Measurements from ENCODE around the gene USH2A. TPM values are rescaled to one million over a fixed set of nuclear protein-coding genes. Genes with fewer than 3 reads are reported as not detected.
"Not testable (repeated sequence)": the region's sequence is repeated elsewhere in the genome, so short reads cannot be mapped to it uniquely, and the experiment has no call there.

The USH2A gene
- total RNA-seq, 4 donors from 2014 or later = under 0.01 to 1.9 (median under 0.01) TPM

DNA sequence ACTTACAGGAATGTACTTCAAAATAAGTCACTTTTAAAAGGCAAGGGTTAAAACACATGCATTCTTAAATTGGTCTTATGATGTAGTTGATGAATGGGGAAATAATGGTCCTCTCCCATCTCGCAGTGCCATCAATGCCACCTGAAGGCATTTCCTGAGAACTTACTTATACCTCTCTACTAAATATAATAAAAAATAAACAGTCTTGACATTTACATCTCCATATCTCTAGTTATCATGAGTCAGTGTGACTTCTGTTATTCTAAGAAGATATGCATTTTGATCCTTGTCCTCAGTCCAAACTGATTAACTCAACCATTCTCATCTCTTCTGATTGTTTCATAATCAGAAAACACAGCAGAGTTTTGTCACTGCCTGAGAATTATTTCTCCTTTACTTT lies 253.9 kb downstream of the USH2A start:
- no peak overlapping the region for H3K4me3 ChIP-seq
- TF ChIP-seq POLR2A (IDR thresholded peaks at IDR 0.05; ENCODE audit: low read depth) = no peak
- TF ChIP-seq POLR2AphosphoS5 (IDR thresholded peaks at IDR 0.05) = no peak
- TF ChIP-seq EP300 (IDR thresholded peaks at IDR 0.05) = no peak
- TF ChIP-seq, protein P1, sequence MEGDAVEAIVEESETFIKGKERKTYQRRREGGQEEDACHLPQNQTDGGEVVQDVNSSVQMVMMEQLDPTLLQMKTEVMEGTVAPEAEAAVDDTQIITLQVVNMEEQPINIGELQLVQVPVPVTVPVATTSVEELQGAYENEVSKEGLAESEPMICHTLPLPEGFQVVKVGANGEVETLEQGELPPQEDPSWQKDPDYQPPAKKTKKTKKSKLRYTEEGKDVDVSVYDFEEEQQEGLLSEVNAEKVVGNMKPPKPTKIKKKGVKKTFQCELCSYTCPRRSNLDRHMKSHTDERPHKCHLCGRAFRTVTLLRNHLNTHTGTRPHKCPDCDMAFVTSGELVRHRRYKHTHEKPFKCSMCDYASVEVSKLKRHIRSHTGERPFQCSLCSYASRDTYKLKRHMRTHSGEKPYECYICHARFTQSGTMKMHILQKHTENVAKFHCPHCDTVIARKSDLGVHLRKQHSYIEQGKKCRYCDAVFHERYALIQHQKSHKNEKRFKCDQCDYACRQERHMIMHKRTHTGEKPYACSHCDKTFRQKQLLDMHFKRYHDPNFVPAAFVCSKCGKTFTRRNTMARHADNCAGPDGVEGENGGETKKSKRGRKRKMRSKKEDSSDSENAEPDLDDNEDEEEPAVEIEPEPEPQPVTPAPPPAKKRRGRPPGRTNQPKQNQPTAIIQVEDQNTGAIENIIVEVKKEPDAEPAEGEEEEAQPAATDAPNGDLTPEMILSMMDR (IDR thresholded peaks at IDR 0.05) = no peak
- peaks cover 0 to 8% (median 7%) of the 10 kb centered on the region in 4 donors for H3K4me1 ChIP-seq
- H3K27ac ChIP-seq (replicated peaks in 1 of 4) = no peak overlapping the region
- no peaks in the 10 kb centered on the region for H3K9me3 ChIP-seq
- intact Hi-C loops (cut with DNase I) = no loop called here
- 77% methylated on average over 1 of the region's 1 CpG for WGBS
- H3K27me3 ChIP-seq = no peaks in the 10 kb centered on the region
- DNase-seq (ENCODE audit: extremely low spot score) = no peak
- no peaks in the 10 kb centered on the region for H3K36me3 ChIP-seq

DNA sequence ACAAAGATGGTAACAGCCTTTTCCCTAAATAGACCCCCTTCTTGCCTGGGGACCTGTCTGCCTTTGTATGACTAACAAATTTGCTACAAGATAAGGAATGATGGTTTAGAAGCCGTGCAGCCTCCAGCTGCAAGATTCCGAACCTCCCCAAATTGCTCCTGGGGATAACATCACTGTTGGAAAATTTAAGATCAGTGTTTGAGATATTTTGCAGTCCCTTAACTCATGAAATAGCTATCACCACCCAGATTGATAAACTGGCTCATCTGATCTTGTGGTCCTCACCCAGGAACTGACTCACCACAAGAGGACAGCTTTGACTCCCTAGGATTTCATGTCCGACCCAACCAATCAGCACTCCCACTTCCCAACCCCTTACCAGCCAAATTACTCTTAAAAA lies 254.7 kb downstream of the USH2A start:
- 84% methylated on average over 3 of the region's 3 CpGs for WGBS

DNA sequence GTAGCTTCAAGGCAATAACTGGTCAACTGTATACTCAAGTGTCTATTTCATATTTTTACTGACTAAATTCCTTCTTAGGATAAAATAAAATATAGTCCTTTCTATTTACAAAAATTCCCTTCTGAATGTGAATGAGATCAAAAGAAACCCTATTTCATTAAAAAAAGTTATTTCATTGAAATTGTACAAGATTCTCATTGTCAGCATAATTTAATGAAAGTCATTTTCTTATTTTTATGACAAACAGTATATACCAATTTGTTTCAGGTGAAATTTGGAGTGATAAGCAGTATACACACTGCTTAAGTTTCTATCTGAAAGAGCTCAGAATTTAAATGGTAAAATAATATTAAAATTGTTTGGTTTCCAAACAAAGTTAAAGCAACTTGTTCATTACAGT lies 269.2 kb downstream of the USH2A start:
- no peaks in the 10 kb centered on the region for H3K36me3 ChIP-seq
- TF ChIP-seq, protein P1 (IDR thresholded peaks at IDR 0.05) = no peak
- no peak for TF ChIP-seq POLR2A (IDR thresholded peaks at IDR 0.05; ENCODE audit: low read depth)
- no peak for TF ChIP-seq EP300 (IDR thresholded peaks at IDR 0.05)
- no peak for TF ChIP-seq POLR2AphosphoS5 (IDR thresholded peaks at IDR 0.05)
- no peak overlapping the region for H3K4me3 ChIP-seq
- no peaks in the 10 kb centered on the region for H3K27me3 ChIP-seq
- intact Hi-C loops (cut with DNase I) = no loop called here
- DNase-seq (ENCODE audit: extremely low spot score) = no peak
- no peaks in the 10 kb centered on the region for H3K9me3 ChIP-seq
- no peak overlapping the region for H3K27ac ChIP-seq (replicated peaks in 1 of 4)
- no peaks in the 10 kb centered on the region for H3K4me1 ChIP-seq

More for the DNA sequence above, 254.7 kb downstream of the USH2A start:
- no peaks in the 10 kb centered on the region for H3K36me3 ChIP-seq
- peaks cover 0 to 7% (median 6%) of the 10 kb centered on the region in 4 donors for H3K4me1 ChIP-seq
- intact Hi-C loops (cut with DNase I) = no loop called here
- H3K27me3 ChIP-seq = no peaks in the 10 kb centered on the region
- TF ChIP-seq, protein P1 (IDR thresholded peaks at IDR 0.05) = no peak
- TF ChIP-seq POLR2A (IDR thresholded peaks at IDR 0.05; ENCODE audit: low read depth) (no peak), EP300 (IDR thresholded peaks at IDR 0.05) (no peak)
- H3K4me3 ChIP-seq = no peak overlapping the region
- no peak overlapping the region for H3K27ac ChIP-seq (replicated peaks in 1 of 4)
- no peaks in the 10 kb centered on the region for H3K9me3 ChIP-seq
- DNase-seq (ENCODE audit: extremely low spot score) = no peak

DNA sequence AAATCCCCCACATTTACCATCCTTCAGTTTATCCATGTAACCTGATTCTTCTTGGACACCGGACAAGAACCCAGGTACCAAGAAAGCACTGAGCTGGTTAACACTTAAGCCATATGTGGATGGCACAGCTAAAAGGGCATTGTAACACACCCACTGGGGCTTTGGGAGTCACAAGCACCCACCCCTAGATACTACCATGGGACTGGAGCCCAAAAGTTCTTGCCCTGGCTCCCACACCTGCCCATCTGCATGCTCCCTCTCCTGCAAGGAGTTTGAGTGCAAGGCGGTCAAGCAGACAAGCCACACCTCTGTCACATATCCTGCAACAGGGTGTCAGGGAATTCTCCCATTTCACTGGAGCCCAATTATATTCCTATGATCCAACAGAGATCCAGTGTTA lies 270.1 kb downstream of the USH2A start:
- H3K36me3 ChIP-seq = no peaks in the 10 kb centered on the region
- DNase-seq (ENCODE audit: extremely low spot score) = no peak
- no peaks in the 10 kb centered on the region for H3K27me3 ChIP-seq
- no peak overlapping the region for H3K4me3 ChIP-seq
- H3K27ac ChIP-seq (replicated peaks in 1 of 4) = no peak overlapping the region
- TF ChIP-seq, protein P1 (IDR thresholded peaks at IDR 0.05) = no peak
- TF ChIP-seq POLR2AphosphoS5 (IDR thresholded peaks at IDR 0.05) = no peak
- no peaks in the 10 kb centered on the region for H3K9me3 ChIP-seq
- 94% methylated on average over 2 of the region's 2 CpGs for WGBS
- H3K4me1 ChIP-seq = no peaks in the 10 kb centered on the region
- intact Hi-C loops (cut with DNase I) = no loop called here

DNA sequence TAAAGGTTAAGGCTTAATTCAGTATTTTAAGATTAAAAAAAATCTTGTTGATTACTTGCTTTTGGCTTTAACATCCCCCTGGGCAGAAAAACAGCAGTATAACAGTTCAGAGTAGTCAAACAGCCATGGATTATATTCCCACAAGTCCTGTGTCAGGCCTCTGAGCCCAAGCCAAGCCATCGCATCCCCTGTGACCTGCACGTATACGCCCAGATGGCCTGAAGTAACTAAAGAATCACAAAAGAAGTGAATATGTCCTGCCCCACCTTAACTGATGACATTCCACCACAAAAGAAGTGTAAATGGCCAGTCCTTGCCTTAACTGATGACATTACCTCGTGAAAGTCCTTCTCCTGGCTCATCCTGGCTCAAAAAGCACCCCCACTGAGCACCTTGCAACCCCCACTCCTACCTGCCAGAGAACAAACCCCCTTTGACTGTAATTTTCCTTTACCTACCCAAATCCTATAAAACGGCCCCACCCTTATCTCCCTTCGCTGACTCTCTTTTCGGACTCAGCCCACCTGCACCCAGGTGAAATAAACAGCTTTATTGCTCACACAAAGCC lies 277.7 kb downstream of the USH2A start:
- H3K27me3 ChIP-seq; DNase-seq (ENCODE audit: extremely low spot score); H3K4me1 ChIP-seq; H3K36me3 ChIP-seq; H3K4me3 ChIP-seq; H3K9me3 ChIP-seq; intact Hi-C loops (cut with DNase I); H3K27ac ChIP-seq (replicated peaks in 1 of 4): not testable (repeated sequence)
- 79% methylated on average over 6 of the region's 7 CpGs for WGBS
